HG03521 (cell line): ENCODE results near the gene GRPEL2.
"Not testable (repeated sequence)": the region's sequence is repeated elsewhere in the genome, so short reads cannot be mapped to it uniquely, and the experiment has no call there.

Experiments
- ATAC-seq: cut with Tn5 transposase; IDR thresholded peaks from one replicate; pipeline ENCODE4 v1.9.1; 2021; ENCODE audit warnings: mild to moderate bottlenecking, moderate library complexity; ENCODE audit not compliant: unreplicated experiment

The GRPEL2 gene

GRCh38 chr5:149391076-149391475 lies 45.8 kb downstream of the GRPEL2 start:
- not testable (repeated sequence) for ATAC-seq

GRCh38 chr5:149391524-149391923 lies 46.2 kb downstream of the GRPEL2 start:
- ATAC-seq, result no peak

- ATAC-seq, result no peak
Measured at GRCh38 chr5:149392718-149393117, 47.4 kb downstream of the GRPEL2 start.

GRCh38 chr5:149394996-149395395 lies 49.7 kb downstream of the GRPEL2 start:
- ATAC-seq, result not testable (repeated sequence)

- ATAC-seq, result no peak
Measured at GRCh38 chr5:149397530-149397929, 52.2 kb downstream of the GRPEL2 start.

- ATAC-seq, result not testable (repeated sequence)
Measured at GRCh38 chr5:149398747-149399266, 53.5 kb downstream of the GRPEL2 start.

- no peak for ATAC-seq
Measured at GRCh38 chr5:149399775-149400174, 54.5 kb downstream of the GRPEL2 start.

- ATAC-seq, result no peak
Measured at GRCh38 chr5:149400304-149400703, 55.0 kb downstream of the GRPEL2 start.

GRCh38 chr5:149401051-149401450 lies 55.8 kb downstream of the GRPEL2 start:
- ATAC-seq, result no peak

GRCh38 chr5:149402291-149402690 lies 57.0 kb downstream of the GRPEL2 start:
- ATAC-seq, result no peak
